ENCODE results near the gene ERFE. TPM values are rescaled to one million over a fixed set of nuclear protein-coding genes. Genes with fewer than 3 reads are reported as not detected.
A peak's percentile ranks its signal among the peaks of the same experiment; 100 is the strongest.

The ERFE gene
- total RNA-seq, 1 experiment from 2014 or later, result 9.7 TPM

DNA sequence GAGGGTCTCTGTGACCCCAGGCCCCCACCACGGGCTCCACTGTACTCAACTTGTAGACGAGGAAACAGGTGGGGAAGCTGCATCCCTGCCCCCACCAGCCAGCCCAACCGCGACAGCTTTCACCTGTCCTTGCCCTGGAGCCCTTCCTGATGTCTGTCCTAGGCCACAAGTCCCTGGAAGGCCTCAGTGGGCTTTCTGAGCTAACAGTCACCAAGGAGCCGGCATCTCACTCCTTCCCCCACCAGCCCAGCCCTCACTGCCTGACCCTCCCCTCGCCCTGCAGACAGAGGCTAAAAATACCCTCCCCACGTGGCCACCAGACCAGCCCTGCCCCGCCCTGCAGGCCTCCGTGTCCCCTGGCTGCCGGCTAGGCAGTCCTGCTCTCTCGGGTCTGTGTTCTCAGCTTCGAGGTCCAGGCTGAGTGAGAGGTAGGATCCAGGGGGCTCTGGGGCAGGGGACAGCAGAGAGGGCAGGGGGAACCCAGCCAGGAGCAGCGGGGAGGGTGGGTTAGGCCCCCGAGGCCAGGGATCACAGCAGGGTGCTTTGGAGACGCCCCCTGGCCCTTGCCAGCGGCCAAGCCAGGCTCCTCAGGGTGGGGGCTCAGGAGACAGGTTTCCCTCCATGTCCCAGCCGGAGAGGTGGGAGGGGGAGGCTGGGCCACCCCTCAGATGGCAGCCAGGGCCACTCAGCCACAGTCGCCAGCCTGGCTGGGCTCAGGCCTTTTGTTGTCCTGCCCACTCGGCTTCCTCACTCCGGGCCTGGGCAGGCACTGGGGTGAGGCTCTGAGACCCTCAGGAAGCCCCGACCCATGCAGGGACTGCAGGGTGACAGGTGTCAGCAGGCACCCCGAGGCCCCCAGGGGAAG is 20.2 kb upstream of the ERFE start, which contains the start of gene KLHL30:
KLHL30 (plus strand) TSS at position 338 of the 865 bp plus-strand sequence. CDS start 2,087 bp downstream, outside the sequence.
- peaks cover 59% of the 10 kb centered on the region for H3K4me1 ChIP-seq (replicated peaks; ENCODE audit: insufficient read depth)
- no peak within 1 kb of the TSS for H3K27ac ChIP-seq
- H4K20me1 ChIP-seq (ENCODE audit: insufficient read depth), result no peaks in the 10 kb centered on the region
- TF ChIP-seq, protein P1, sequence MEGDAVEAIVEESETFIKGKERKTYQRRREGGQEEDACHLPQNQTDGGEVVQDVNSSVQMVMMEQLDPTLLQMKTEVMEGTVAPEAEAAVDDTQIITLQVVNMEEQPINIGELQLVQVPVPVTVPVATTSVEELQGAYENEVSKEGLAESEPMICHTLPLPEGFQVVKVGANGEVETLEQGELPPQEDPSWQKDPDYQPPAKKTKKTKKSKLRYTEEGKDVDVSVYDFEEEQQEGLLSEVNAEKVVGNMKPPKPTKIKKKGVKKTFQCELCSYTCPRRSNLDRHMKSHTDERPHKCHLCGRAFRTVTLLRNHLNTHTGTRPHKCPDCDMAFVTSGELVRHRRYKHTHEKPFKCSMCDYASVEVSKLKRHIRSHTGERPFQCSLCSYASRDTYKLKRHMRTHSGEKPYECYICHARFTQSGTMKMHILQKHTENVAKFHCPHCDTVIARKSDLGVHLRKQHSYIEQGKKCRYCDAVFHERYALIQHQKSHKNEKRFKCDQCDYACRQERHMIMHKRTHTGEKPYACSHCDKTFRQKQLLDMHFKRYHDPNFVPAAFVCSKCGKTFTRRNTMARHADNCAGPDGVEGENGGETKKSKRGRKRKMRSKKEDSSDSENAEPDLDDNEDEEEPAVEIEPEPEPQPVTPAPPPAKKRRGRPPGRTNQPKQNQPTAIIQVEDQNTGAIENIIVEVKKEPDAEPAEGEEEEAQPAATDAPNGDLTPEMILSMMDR (conservative IDR thresholded peaks at IDR 0.05), result no peak
- TF ChIP-seq EZH2 (IDR thresholded peaks at IDR 0.05; ENCODE audit: low read depth), result no peak
- intact Hi-C loops (cut with micrococcal nuclease; ENCODE audit: unreplicated experiment), result no loop called here
- ChIA-PET POLR2A (ENCODE audit: unreplicated experiment) (interaction anchor here (0.6 kb wide), 2 partner anchors 63 to 82 kb away, joined by 4 to 13 read pairs; no protein-coding TSS in a partner anchor), CTCF (interaction anchor here (0.6 to 1.2 kb wide), 2 partner anchors 11 to 51 kb away, joined by 3 read pairs; no protein-coding TSS in a partner anchor)
- H3K27me3 ChIP-seq (ENCODE audit: insufficient read depth, low read depth), result no peaks in the 10 kb centered on the region
- no peaks in the 10 kb centered on the region for H3K36me3 ChIP-seq (ENCODE audit: low read depth)
- no peaks in the 10 kb centered on the region for H3K9me3 ChIP-seq (ENCODE audit: insufficient read depth, low read depth)
- peak in 1 of 2 experiments; percentile 59 for DNase-seq
- H3F3A ChIP-seq (ENCODE audit: insufficient read depth, low read depth), result peaks cover 26% of the 10 kb centered on the region; the same call in 1 of the 2 replicates
- no peaks in the 10 kb centered on the region for H3K79me2 ChIP-seq (ENCODE audit: low read depth)
- H3K4me3 ChIP-seq, result no peak within 1 kb of the TSS
- H3K4me2 ChIP-seq, result peak within 1 kb of the TSS; percentile 48
- no peak within 1 kb of the TSS for H2AFZ ChIP-seq
- no TSS peak for BruUV-seq (replicated peaks)
- H3K9me2 ChIP-seq (ENCODE audit: insufficient read depth), result no peaks in the 10 kb centered on the region

DNA sequence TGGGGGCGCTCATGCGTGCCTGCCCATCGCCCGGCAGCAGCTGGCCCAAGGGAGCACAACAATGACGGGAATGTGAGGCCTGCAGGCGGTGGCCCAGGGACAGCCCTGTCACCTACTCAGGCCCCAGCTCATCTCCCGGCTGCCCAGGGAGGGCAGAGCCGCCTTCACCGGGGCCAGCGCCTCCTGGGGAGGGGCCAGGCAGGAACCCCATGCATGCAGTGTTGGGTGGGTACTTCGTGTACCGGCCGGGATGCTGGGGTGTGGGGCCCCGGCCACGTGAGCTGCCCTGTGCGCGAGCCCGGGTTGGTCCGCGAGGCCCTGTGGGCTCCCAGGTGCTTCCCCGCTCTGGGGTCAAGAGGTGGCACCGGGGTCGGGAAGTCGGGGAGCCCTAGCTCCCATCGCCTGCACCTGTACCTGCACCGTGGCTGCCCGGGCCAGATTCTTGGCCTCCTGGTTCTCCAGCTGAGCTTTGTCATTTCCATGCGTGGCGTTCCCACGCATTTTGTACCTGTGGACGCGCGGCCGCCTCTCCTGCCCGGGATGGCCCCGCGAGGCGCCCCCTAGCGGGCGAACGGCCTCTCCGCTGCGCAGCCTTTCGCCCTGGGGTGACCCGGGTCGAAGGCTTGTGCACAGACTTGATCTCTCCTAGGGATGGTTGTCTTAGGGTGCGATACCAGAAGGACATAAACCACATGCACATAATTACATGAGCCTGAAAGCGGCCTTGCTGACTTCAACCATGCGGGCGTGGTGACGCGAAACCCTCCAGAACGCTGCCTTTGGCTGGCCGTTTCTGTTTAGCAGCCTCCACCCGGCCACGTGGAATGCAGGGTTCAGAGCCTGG is 19.4 kb upstream of the ERFE start:
- CTCF ChIA-PET, result interaction anchor here (0.6 to 1.2 kb wide), 2 partner anchors 12 to 50 kb away, joined by 3 read pairs; no protein-coding TSS in a partner anchor

More for the DNA sequence above, 19.4 kb upstream of the ERFE start:
- Histone ChIP-seq H2AFZ (no peak overlapping the region), H3K9me3 (ENCODE audit: insufficient read depth, low read depth) (no peaks in the 10 kb centered on the region), H3K79me2 (ENCODE audit: low read depth) (no peaks in the 10 kb centered on the region), H3K4me3 (no peak overlapping the region), H4K20me1 (ENCODE audit: insufficient read depth) (no peaks in the 10 kb centered on the region), H3F3A (ENCODE audit: insufficient read depth, low read depth) (peaks cover 25% of the 10 kb centered on the region; the same call in 1 of the 2 replicates), H3K36me3 (ENCODE audit: low read depth) (no peaks in the 10 kb centered on the region), H3K4me2 (peak overlapping the region; percentile 47), H3K27ac (no peak overlapping the region), H3K4me1 (replicated peaks; ENCODE audit: insufficient read depth) (peaks cover 64% of the 10 kb centered on the region), H3K9me2 (ENCODE audit: insufficient read depth) (no peaks in the 10 kb centered on the region), H3K27me3 (ENCODE audit: insufficient read depth, low read depth) (no peaks in the 10 kb centered on the region)
- BruUV-seq (replicated peaks), result no TSS peak
- TF ChIP-seq, protein P1 (conservative IDR thresholded peaks at IDR 0.05), result peak; percentile 47
- TF ChIP-seq EZH2 (IDR thresholded peaks at IDR 0.05; ENCODE audit: low read depth), result no peak
- DNase-seq, result peak in 1 of 2 experiments; percentile 64
- POLR2A ChIA-PET (ENCODE audit: unreplicated experiment), result interaction anchor here (0.6 kb wide), 1 partner anchor 83 kb away, joined by 4 read pairs; no protein-coding TSS in a partner anchor
- intact Hi-C loops (cut with micrococcal nuclease; ENCODE audit: unreplicated experiment), result loop anchor here (10.0 kb wide), 1 partner anchor 105 kb away; the partner anchor contains the start of gene HES6
